GM20000 (cell line): ENCODE data around the gene FAH.
"Not testable (repeated sequence)": the region's sequence is repeated elsewhere in the genome, so short reads cannot be mapped to it uniquely, and the experiment has no call there.

Source experiments
- DNase-seq: peaks from one replicate; pipeline ENCODE4 v3.0.0; 2012; ENCODE audit warnings: low spot score
- TF ChIP-seq, protein P1 (sequence below): IDR thresholded peaks from 2 replicates; pipeline ENCODE4 v1.5.1; 2012; ENCODE audit warnings: mild to moderate bottlenecking, control low read depth; ENCODE audit errors: extremely low read depth, missing control alignments

The FAH gene

DNA sequence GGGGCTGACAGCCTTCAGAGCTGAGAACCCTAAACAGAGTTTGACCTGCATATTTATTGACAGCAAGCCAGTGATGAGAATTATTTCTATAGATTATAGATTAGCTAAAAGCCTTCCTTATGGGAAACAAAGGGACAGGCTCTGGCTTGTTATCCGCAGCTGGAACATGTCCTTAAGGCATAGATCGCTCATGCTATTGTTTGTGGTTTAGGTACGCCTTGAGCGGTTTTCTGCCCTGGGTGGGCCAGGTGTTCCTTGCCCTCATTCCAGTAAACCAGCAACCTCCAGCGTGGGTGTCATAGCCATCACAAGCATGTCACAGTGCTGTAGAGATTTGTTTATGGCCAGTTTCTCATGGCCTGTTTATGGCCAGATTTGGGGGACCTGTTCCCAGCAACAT is 10.2 kb upstream of the FAH start:
- TF ChIP-seq, protein P1, sequence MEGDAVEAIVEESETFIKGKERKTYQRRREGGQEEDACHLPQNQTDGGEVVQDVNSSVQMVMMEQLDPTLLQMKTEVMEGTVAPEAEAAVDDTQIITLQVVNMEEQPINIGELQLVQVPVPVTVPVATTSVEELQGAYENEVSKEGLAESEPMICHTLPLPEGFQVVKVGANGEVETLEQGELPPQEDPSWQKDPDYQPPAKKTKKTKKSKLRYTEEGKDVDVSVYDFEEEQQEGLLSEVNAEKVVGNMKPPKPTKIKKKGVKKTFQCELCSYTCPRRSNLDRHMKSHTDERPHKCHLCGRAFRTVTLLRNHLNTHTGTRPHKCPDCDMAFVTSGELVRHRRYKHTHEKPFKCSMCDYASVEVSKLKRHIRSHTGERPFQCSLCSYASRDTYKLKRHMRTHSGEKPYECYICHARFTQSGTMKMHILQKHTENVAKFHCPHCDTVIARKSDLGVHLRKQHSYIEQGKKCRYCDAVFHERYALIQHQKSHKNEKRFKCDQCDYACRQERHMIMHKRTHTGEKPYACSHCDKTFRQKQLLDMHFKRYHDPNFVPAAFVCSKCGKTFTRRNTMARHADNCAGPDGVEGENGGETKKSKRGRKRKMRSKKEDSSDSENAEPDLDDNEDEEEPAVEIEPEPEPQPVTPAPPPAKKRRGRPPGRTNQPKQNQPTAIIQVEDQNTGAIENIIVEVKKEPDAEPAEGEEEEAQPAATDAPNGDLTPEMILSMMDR = no peak
- DNase-seq = no peak

DNA sequence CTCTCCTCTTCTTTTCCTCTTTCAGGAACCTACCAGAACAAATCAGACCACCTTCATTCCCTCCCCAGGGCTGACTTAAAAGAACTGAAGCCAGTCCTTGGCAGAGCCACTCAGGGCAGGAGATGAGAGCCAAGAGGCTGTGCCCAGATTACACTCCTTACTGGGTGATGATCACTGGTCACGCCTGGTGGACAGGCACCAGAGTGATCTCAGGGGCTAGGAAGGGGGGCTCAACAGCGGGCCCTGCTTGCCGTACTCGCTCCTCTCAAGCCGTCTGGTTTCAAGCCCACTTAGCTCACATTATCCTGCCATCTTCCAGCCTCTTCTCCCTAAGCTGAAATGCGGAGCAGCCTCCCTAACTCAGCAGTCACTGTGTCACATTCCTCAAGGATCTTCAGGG is 1.7 kb upstream of the FAH start:
- TF ChIP-seq, protein P1 = no peak
- no peak for DNase-seq

GRCh38 chr15:80151576-80151975 is 1.2 kb upstream of the FAH start:
- DNase-seq = no peak
- TF ChIP-seq, protein P1 = no peak

DNA sequence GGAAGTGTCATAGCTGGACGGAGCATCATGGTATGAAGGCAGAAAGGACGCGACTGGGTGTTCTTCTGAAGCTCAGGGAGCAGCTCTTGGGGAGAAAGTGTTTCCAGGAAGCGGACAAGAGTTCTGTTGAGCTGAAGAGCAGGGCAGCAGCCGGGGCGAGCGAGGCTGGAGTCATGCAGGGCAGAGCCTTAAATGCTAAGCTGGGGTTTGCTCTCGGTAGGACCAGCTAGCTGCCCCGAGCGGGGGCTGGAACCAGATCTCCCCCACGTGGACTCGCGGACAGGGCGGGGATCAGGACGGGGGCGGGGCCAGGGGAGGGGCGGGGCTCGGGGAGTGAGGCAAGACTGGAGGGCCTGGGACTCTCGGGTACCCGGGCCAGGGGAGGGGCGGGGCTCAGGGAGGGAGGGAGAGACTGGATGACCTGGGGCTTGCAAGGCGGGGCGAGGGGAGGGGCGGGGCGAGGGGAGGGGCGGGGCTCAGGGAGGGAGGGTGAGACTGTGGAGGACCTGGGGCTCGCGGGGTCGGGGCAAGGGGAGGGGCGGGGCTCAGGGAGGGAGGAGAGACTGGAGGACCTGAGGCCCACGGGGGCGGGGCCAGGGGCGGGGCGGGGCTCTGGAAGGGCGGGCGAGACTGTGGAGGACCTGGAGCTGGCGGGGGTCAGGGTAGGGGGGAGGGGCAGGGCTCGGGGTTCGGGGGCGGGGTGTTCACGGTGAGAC is 461 bp upstream of the FAH start:
- TF ChIP-seq, protein P1 = no peak
- peak; percentile 98 for DNase-seq

DNA sequence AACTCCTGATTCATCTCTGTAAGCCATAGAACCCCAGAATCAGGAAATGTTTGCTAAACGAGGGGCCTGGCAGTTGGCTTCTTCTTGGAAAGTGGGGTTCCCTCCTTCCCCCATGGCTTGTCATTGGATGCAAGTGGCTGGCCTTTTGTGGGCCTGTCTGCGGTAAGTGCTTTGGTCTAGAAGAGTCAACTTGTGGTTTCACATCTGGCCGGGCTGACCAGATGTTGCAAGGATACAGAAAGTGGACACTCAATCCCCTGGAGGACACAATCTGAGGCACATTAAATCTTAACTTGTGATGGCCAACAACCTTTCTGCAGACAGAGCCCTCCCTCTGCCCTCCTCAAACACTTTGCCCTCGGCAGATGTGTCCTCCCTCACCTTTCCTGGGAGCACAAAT is 1.1 kb downstream of the FAH start:
- TF ChIP-seq, protein P1 = no peak
- DNase-seq = no peak

DNA sequence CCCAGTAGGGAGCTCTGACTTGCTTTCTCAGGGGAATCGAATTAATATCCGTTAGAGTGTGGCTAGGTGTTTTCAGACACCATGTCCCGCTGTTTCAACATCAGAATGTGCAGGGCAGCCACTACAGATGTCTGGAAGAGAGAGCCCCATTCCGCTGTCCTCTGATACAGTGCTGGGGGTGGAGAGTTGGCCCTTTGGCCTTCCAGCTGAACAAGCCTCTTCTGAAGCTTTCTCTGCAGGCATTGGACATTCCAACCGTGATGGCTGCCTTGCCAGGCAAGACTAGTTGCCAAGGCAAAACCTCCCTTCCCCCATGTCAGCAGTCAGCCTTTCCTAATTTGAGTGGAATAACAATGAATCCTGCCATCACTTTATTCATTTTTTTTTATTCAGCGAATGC is 1.5 kb downstream of the FAH start:
- DNase-seq = no peak
- TF ChIP-seq, protein P1 = no peak

- DNase-seq = no peak
- TF ChIP-seq, protein P1 = no peak
Measured at GRCh38 chr15:80155001-80155377, 2.2 kb downstream of the FAH start.

DNA sequence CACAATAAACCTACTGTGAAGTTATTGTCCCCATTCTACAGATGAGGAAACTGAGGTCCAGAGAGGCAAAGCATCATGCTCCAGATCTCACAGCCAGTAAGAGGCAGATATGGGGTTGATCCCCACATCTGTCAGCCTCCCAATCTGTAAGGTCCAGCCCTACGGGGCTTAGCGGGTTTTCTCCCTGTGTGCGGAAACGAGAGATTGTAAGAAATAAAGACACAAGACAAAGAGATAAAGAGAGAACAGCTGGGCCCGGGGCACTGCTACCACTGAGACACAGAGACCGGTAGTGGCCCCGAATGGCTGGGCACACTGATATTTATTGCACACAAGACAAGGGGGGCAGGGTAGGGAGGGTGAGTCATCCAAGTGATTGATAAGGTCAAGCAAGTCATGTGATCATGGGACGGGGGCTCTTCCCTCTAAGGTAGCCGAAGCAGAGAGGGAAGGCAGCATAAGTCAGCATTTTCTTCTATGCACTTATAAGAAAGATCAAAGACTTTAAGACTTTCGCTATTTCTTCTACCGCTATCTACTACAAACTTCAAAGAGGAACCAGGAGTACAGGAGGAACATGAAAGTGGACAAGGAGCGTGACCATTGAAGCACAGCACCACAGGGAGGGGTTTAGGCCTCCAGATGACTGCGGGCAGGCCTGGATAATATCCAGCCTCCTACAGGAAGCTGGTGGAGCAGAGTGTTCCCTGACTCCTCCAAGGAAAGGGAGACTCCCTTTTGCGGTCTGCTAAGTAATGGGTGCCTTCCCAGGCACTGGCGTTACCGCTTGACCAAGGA is 2.8 kb downstream of the FAH start:
- DNase-seq = not testable (repeated sequence)
